ENCODE measurements around the gene CACNA1C. TPM values are rescaled to one million over a fixed set of nuclear protein-coding genes. Genes with fewer than 3 reads are reported as not detected.

CACNA1C gene
- total RNA-seq, 1 experiment from 2014 or later = 1.1 TPM

DNA sequence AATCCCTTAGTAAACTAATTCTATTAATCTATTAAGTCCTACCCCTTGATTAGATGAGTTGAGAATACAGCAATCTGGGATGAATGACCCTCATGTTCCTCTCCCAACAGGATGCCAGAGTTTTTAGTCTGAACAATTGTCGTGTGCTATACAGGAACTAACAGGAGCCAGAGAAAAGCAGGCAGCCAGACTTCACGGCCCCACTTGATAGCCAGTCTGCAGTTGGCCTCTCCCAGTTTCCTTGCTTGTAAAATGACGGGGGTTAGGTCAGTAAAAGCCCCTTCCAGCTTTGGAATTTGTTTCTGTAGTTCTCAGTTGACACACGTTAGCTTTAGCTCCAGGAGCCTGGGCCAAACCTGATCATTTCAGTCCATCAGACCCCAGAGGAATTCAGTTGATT lies 475.2 kb downstream of the CACNA1C start:
- H3K9me3 ChIP-seq (ENCODE audit: control insufficient read depth, low read depth, low read length) = no peaks in the 10 kb centered on the region
- no peaks in the 10 kb centered on the region for H3K27me3 ChIP-seq (ENCODE audit: insufficient read depth, low read length)
- Mint-ChIP-seq H3K4me1 (peaks cover 6 to 18% of the 10 kb centered on the region in 2 experiments; a peak in 3 of 4 replicates), H3K27me3 (ENCODE audit: low read depth) (peaks cover 11% of the 10 kb centered on the region), H3K4me3 (no peak overlapping the region), H3K9me3 (no peaks in the 10 kb centered on the region), H3K36me3 (ENCODE audit: insufficient read depth in 1 of 3, low read depth in 3 of 3) (no peaks in the 10 kb centered on the region), H3K27ac (no peak overlapping the region)
- no peak overlapping the region for H2AK5ac ChIP-seq (ENCODE audit: insufficient read length, low read length)
- H3K27ac ChIP-seq (ENCODE audit: insufficient read length, low read depth, low read length) = no peak overlapping the region
- H2BK15ac ChIP-seq (ENCODE audit: low read depth, low read length) = no peak overlapping the region
- no peak overlapping the region for H3K4me2 ChIP-seq (ENCODE audit: insufficient read depth, insufficient read length, low read length)
- H3K79me2 ChIP-seq (ENCODE audit: insufficient read depth, low read length) = no peaks in the 10 kb centered on the region
- no peak overlapping the region for H4K91ac ChIP-seq (ENCODE audit: insufficient read length, low read depth, low read length)
- H3K56ac ChIP-seq (ENCODE audit: insufficient read length, low read depth, low read length) = no peak overlapping the region
- no peak for DNase-seq
- no peak overlapping the region for H2BK12ac ChIP-seq (ENCODE audit: insufficient read length, low read depth, low read length)
- no peak overlapping the region for H4K5ac ChIP-seq (ENCODE audit: insufficient read length, low read depth, low read length)
- H4K20me1 ChIP-seq (ENCODE audit: control insufficient read depth, insufficient read depth, insufficient read length) = no peaks in the 10 kb centered on the region
- WGBS (ENCODE audit: extremely low coverage, insufficient read length, low lambda C conversion rate) = no CpG with 5 or more reads among the region's 4 CpGs
- H3K9ac ChIP-seq (ENCODE audit: extremely low read depth, insufficient read length, low read length) = no peak overlapping the region
- TF ChIP-seq, protein P1, sequence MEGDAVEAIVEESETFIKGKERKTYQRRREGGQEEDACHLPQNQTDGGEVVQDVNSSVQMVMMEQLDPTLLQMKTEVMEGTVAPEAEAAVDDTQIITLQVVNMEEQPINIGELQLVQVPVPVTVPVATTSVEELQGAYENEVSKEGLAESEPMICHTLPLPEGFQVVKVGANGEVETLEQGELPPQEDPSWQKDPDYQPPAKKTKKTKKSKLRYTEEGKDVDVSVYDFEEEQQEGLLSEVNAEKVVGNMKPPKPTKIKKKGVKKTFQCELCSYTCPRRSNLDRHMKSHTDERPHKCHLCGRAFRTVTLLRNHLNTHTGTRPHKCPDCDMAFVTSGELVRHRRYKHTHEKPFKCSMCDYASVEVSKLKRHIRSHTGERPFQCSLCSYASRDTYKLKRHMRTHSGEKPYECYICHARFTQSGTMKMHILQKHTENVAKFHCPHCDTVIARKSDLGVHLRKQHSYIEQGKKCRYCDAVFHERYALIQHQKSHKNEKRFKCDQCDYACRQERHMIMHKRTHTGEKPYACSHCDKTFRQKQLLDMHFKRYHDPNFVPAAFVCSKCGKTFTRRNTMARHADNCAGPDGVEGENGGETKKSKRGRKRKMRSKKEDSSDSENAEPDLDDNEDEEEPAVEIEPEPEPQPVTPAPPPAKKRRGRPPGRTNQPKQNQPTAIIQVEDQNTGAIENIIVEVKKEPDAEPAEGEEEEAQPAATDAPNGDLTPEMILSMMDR (conservative IDR thresholded peaks at IDR 0.05) = no peak
- no peaks in the 10 kb centered on the region for H3K79me1 ChIP-seq (ENCODE audit: insufficient read depth, low read depth, low read length, poor library complexity, severe bottlenecking)
- no peak overlapping the region for H2AFZ ChIP-seq (ENCODE audit: low read length)
- H3K23me2 ChIP-seq (ENCODE audit: insufficient read length, low read depth, low read length, poor library complexity, severe bottlenecking) = no peaks in the 10 kb centered on the region
- no peak overlapping the region for H3K4ac ChIP-seq (ENCODE audit: low read depth, low read length)
- H3K23ac ChIP-seq (ENCODE audit: insufficient read length, low read depth, low read length) = no peak overlapping the region
- no peak overlapping the region for H3K14ac ChIP-seq (ENCODE audit: insufficient read depth, low read length)
- H2BK120ac ChIP-seq (ENCODE audit: low read depth, low read length, poor library complexity, severe bottlenecking) = no peak overlapping the region
- peaks cover 3% of the 10 kb centered on the region; the same call in 1 of the 2 replicates for H3K4me1 ChIP-seq (ENCODE audit: insufficient read depth, low read length)
- no peak overlapping the region for H3K18ac ChIP-seq (ENCODE audit: insufficient read length, low read depth, low read length)
- H2BK20ac ChIP-seq (ENCODE audit: low read depth, low read length, poor library complexity, severe bottlenecking) = no peak overlapping the region
- H2BK5ac ChIP-seq (ENCODE audit: insufficient read length, low read length) = no peak overlapping the region
- no peak overlapping the region for H3T11ph ChIP-seq (ENCODE audit: low read length)
- no peak overlapping the region for H4K8ac ChIP-seq (replicated peaks; ENCODE audit: insufficient read length, low read depth, low read length)

All from H9 (cell line).